PC-3 (cell line): Measurements from ENCODE around the gene APOO. TPM values are rescaled to one million over a fixed set of nuclear protein-coding genes. Genes with fewer than 3 reads are reported as not detected.

Experiments
- ATAC-seq: fragments of 200-7000 bp; cut with Tn5 transposase; 2 replicates; pipeline ENCODE4 v1.9.1; 2020; ENCODE audit warnings: mild to moderate bottlenecking, moderate library complexity
- BruUV-seq: library from RNA; stranded (reverse); fragments of 400-500 nt; replicated peaks from 2 replicates; lab custom pipeline; 2021; lab: Mats Ljungman, UMichigan
- CTCF ChIA-PET: fragments of 300-600 bp; sonication (Branson Sonifier 250); formaldehyde crosslinking; loops from one replicate; lab custom pipeline; 2022; ENCODE audit warnings: antibody characterized with exemption; lab: Charles Lee
- POLR2A ChIA-PET: fragments of 300-600 bp; sonication (Branson Sonifier 250); formaldehyde crosslinking; loops from one replicate; lab custom pipeline; 2022; ENCODE audit warnings: antibody characterized with exemption; ENCODE audit not compliant: unreplicated experiment; lab: Charles Lee
- DNase-seq: peaks from one replicate; pipeline ENCODE4 v3.0.0-alpha.2; 2015
- H2AFZ ChIP-seq: fragments of 300-600 bp; sonication (generic); 2 replicates; pipeline ENCODE4 v1.6.0; 2016; ENCODE audit warnings: antibody characterized with exemption, low read length
- H3F3A ChIP-seq: fragments of 300-600 bp; sonication (generic); one replicate; pipeline ENCODE4 v1.6.0; 2017; ENCODE audit warnings: antibody characterized with exemption, low read length, control low read depth, mild to moderate bottlenecking; ENCODE audit not compliant: unreplicated experiment
- H3K27ac ChIP-seq: fragments of 300-600 bp; sonication (generic); 2 replicates; pipeline ENCODE4 v1.5.1; 2016; ENCODE audit warnings: mild to moderate bottlenecking, low read length
- H3K27me3 ChIP-seq: fragments of 300-600 bp; sonication (generic); 2 replicates; pipeline ENCODE4 v1.6.1; 2016; ENCODE audit warnings: low read length, mixed read lengths
- H3K36me3 ChIP-seq: fragments of 300-600 bp; sonication (generic); 2 replicates; pipeline ENCODE4 v1.6.1; 2016; ENCODE audit warnings: low read depth, mixed run types, low read length, mixed read lengths
- H3K4me1 ChIP-seq: fragments of 300-600 bp; sonication (generic); 2 replicates; pipeline ENCODE4 v1.5.1; 2016; ENCODE audit warnings: low read length; ENCODE audit not compliant: insufficient read depth
- H3K4me2 ChIP-seq: fragments of 300-600 bp; sonication (generic); 2 replicates; pipeline ENCODE4 v1.6.0; 2016; ENCODE audit warnings: low read length
- H3K4me3 ChIP-seq: fragments of 300-600 bp; sonication (generic); 2 replicates; pipeline ENCODE4 v1.5.1; 2016; ENCODE audit warnings: mild to moderate bottlenecking, low read length, mixed read lengths
- H3K79me2 ChIP-seq: fragments of 300-600 bp; sonication (generic); 2 replicates; pipeline ENCODE4 v1.6.1; 2017; ENCODE audit warnings: low read length, mixed read lengths
- H3K9ac ChIP-seq: fragments of 300-600 bp; sonication (generic); 2 replicates; pipeline ENCODE4 v1.6.0; 2016; ENCODE audit warnings: mild to moderate bottlenecking, low read length
- H3K9me2 ChIP-seq: fragments of 300-600 bp; sonication (generic); replicated peaks from 2 replicates; pipeline ENCODE4 v1.6.1; 2016; ENCODE audit warnings: mixed run types, low read length, mixed read lengths
- H3K9me3 ChIP-seq: fragments of 300-600 bp; sonication (generic); 2 replicates; pipeline ENCODE4 v1.6.1; 2016; ENCODE audit warnings: low read length, mixed read lengths
- H4K20me1 ChIP-seq: fragments of 300-600 bp; sonication (generic); 2 replicates; pipeline ENCODE4 v1.6.1; 2016; ENCODE audit warnings: low read length, mixed read lengths
- EZH2 ChIP-seq: fragments of 300-600 bp; sonication (generic); IDR thresholded peaks from one replicate; pipeline ENCODE4 v1.6.1; 2017; ENCODE audit warnings: antibody characterized with exemption, mild to moderate bottlenecking, low read length; ENCODE audit not compliant: unreplicated experiment
- EZH2phosphoT487 ChIP-seq: fragments of 300-600 bp; sonication (generic); IDR thresholded peaks from 2 replicates; pipeline ENCODE4 v1.6.1; 2018; ENCODE audit warnings: mild to moderate bottlenecking, antibody characterized with exemption, low read length, borderline replicate concordance
- intact Hi-C: fragments of 100-400 bp; cut with micrococcal nuclease; formaldehyde crosslinking; loops from 2 replicates; pipeline ENCODE4 v1.9.0; 2023
- total RNA-seq: library from RNA; depleted of rRNA; stranded (reverse); fragments of >200 nt; gene quantifications from 2 replicates; pipeline ENCODE4 v1.2.3, GENCODE V29; 2014
- TF ChIP-seq, protein P1 (sequence below): fragments of 300-600 bp; sonication (generic); conservative IDR thresholded peaks from 2 replicates; pipeline ENCODE4 v1.5.1; 2017; ENCODE audit warnings: antibody characterized with exemption, low read depth, mild to moderate bottlenecking, low read length

Gene APOO
- total RNA-seq, 1 experiment from 2014 or later, result 34.0 TPM

DNA sequence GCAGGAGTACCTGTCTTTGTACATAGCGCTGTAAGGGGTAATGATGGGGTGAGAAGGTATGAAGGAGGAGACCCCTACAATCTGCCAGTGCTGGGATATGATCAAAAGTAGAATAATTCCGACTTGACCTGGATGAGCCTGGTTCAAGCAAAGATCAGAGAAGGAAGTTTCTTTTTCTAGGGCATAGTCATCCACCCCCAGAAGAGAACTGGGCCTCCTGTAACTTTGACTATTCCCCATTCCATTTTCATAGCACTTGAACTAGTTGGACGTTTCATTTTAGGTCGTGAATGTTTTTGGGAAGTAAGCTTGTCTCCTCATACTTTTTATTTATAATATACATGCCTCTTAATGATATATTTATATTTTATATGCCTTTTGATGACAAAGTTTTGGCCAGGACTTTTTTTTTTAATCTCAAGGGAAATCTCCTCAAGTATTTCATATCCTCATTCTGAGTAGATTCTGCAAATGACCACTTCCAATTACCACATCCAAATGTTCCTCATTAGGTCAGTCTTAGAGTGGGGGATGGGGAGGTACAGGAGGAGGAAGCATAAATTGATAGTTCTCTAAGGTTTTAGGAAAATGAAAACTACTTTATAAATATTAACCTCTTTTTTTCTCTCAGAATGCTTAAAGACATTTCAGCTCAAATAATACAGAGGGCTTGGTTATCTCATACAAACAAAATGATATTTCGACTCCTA, 3.5 kb upstream of the APOO start:
- ATAC-seq, result no peak
- CTCF ChIA-PET, result no interaction called here

DNA sequence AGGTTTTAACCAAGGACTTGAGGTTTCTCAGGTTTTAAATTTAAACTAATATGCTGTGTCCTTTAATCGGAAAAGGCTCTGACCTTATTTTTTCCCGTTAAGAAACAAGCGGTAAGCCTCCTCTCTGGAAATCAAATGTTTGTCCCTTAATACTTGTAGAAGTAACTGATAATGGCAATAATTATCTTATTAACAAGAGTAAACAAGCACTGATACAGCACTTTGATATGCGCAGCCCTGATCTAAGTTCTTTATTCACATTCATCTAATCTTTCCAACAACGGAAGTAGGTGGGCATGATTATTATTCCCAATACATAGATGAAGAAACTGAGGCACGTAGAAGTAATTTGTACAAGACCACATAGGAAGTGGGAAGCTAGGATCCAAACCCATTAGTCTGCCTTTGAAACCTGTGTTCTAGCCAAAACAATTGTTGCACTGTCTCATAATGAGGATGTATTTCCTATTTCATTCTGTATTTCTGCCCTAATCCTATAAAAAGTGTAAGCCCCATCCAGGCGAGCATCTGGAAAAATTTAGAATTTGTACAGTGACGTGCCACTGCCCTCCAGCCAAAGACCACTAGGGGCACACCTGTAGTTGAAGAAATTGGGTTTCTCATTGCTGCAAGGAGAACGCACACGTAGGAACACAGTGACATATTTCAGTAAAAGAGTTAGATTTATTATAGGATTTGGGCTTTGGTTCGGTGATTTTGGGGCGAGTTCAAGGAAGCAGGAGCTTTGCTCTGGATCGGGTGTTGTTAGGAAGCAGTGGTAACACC, 674 bp upstream of the APOO start:
- peak overlapping the region; percentile 80 for H3K4me2 ChIP-seq
- TF ChIP-seq EZH2, result no peak
- TF ChIP-seq, protein P1, sequence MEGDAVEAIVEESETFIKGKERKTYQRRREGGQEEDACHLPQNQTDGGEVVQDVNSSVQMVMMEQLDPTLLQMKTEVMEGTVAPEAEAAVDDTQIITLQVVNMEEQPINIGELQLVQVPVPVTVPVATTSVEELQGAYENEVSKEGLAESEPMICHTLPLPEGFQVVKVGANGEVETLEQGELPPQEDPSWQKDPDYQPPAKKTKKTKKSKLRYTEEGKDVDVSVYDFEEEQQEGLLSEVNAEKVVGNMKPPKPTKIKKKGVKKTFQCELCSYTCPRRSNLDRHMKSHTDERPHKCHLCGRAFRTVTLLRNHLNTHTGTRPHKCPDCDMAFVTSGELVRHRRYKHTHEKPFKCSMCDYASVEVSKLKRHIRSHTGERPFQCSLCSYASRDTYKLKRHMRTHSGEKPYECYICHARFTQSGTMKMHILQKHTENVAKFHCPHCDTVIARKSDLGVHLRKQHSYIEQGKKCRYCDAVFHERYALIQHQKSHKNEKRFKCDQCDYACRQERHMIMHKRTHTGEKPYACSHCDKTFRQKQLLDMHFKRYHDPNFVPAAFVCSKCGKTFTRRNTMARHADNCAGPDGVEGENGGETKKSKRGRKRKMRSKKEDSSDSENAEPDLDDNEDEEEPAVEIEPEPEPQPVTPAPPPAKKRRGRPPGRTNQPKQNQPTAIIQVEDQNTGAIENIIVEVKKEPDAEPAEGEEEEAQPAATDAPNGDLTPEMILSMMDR, result peak; percentile 27; the same call in 1 of the 2 replicates
- peak overlapping the region; percentile 61 for H3K9ac ChIP-seq
- H2AFZ ChIP-seq, result peak overlapping the region; percentile 89
- CTCF ChIA-PET, result interaction anchor here (0.6 to 1.1 kb wide), 3 partner anchors 117 to 170 kb away, joined by 3 to 4 read pairs (median 4); no protein-coding TSS in a partner anchor
- POLR2A ChIA-PET, result interaction anchor here (0.6 kb wide), 1 partner anchor 231 kb away, joined by 3 read pairs; no protein-coding TSS in a partner anchor
- intact Hi-C loops, result loop anchor here (1.0 kb wide), 2 partner anchors 117 to 146 kb away; partner anchors contain the start of gene EIF2S3
- 0 out of 2 replicates have a peak overlapping the region, but pooled peaks have one; percentile 17 for H3K27ac ChIP-seq
- peaks cover 12% of the 10 kb centered on the region for H3K4me1 ChIP-seq
- H3K79me2 ChIP-seq, result peaks cover 17% of the 10 kb centered on the region
- no peak for DNase-seq
- no peak for ATAC-seq
- no peaks in the 10 kb centered on the region for H3K36me3 ChIP-seq
- H3K27me3 ChIP-seq, result no peaks in the 10 kb centered on the region
- H3K9me3 ChIP-seq, result no peaks in the 10 kb centered on the region
- H3F3A ChIP-seq, result no peaks in the 10 kb centered on the region
- no peaks in the 10 kb centered on the region for H3K9me2 ChIP-seq
- no peaks in the 10 kb centered on the region for H4K20me1 ChIP-seq
- peak overlapping the region; percentile 95 for H3K4me3 ChIP-seq
- TSS peak; percentile 44 for BruUV-seq

More for the DNA sequence above, 3.5 kb upstream of the APOO start:
- Histone ChIP-seq H3K9ac (no peak overlapping the region), H3F3A (no peaks in the 10 kb centered on the region), H3K4me3 (no peak overlapping the region), H3K36me3 (no peaks in the 10 kb centered on the region), H3K27me3 (no peaks in the 10 kb centered on the region), H3K4me1 (peaks cover 10% of the 10 kb centered on the region), H3K79me2 (peaks cover 11% of the 10 kb centered on the region), H3K9me2 (no peaks in the 10 kb centered on the region), H2AFZ (no peak overlapping the region), H3K4me2 (no peak overlapping the region), H3K9me3 (no peaks in the 10 kb centered on the region), H4K20me1 (no peaks in the 10 kb centered on the region), H3K27ac (no peak overlapping the region)
- TF ChIP-seq, protein P1, result no peak
- TF ChIP-seq EZH2phosphoT487, result no peak
- TF ChIP-seq EZH2, result no peak
- intact Hi-C loops, result no loop called here
- DNase-seq, result no peak
- POLR2A ChIA-PET, result no interaction called here
- BruUV-seq, result no TSS peak
